Right lobe of liver (tissue), 4 donors: Measurements from ENCODE around the gene TSTD2.

ENCODE experiments used
- CTCF ChIP-seq, 4 donors: fragments of 200-600 bp in 3 of 4; fragments of 450-650 bp in 1 of 4; IDR thresholded peaks; one replicate each; pipeline versions ENCODE4 v1.5.1 to v1.8.0; 2016 to 2022; ENCODE audit warnings: antibody characterized with exemption in 4 of 4, mild to moderate bottlenecking in 2 of 4
- POLR2A ChIP-seq: fragments of 450-650 bp; IDR thresholded peaks from one replicate; pipeline ENCODE4 v1.6.1; 2017; ENCODE audit warnings: antibody characterized with exemption, mild to moderate bottlenecking
- donor health status: DM: no; HTN: no; CAD: no.
- donor health status: DM: no; HTN: no; CAD: no.
- donor health status: DM: no; HTN: yes; CAD: no.

- TF ChIP-seq CTCF (IDR thresholded peaks at IDR 0.05) (no peak), POLR2A (no peak)
Observed at GRCh38 chr9:97635026-97635425, 1.9 kb upstream of the TSTD2 start.
